Measurements from ENCODE around the gene LVRN.
"Not testable (repeated sequence)": the region's sequence is repeated elsewhere in the genome, so short reads cannot be mapped to it uniquely, and the experiment has no call there.

DNA sequence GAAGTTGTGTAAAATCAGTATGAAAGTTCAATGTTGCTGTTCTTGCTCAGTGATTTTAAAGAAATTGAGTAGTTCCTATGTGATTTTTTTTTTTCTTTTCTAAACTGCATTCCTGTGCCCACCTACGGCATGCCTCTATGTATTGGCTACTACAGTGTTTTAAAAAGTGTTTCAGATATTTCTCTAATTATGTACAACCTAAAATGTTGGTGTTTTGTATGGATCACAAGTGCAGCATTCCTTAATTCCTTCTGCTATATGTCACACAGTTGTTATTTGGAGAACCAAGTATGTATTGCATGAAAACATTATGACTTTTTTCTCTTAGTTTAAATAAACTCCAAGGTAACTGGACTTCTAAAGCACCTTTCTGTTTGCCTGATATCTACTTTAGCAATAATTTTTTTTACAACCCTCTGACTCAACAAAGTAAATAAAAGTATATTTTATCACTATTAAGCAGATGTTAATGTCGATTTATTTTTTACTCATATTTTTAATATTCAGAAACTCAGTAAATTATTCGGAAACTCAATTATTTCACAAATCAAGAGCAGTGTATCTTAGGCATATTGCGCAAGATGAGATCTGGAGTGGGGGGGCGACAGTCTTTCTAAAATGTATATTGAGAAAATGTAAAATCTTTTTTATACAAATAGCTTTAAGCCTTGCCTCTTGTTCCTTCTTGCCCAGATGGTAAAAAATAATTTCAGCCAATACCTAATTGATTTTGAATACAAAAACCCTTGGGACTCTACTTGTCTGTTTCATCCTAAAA, 48.5 kb upstream of the LVRN start:
- TF ChIP-seq, protein P1, sequence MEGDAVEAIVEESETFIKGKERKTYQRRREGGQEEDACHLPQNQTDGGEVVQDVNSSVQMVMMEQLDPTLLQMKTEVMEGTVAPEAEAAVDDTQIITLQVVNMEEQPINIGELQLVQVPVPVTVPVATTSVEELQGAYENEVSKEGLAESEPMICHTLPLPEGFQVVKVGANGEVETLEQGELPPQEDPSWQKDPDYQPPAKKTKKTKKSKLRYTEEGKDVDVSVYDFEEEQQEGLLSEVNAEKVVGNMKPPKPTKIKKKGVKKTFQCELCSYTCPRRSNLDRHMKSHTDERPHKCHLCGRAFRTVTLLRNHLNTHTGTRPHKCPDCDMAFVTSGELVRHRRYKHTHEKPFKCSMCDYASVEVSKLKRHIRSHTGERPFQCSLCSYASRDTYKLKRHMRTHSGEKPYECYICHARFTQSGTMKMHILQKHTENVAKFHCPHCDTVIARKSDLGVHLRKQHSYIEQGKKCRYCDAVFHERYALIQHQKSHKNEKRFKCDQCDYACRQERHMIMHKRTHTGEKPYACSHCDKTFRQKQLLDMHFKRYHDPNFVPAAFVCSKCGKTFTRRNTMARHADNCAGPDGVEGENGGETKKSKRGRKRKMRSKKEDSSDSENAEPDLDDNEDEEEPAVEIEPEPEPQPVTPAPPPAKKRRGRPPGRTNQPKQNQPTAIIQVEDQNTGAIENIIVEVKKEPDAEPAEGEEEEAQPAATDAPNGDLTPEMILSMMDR (conservative IDR thresholded peaks at IDR 0.05; ENCODE audit: low read depth in 2 of 2), result not testable (repeated sequence)
- not testable (repeated sequence) for TF ChIP-seq EZH2 (IDR thresholded peaks at IDR 0.05; ENCODE audit: low read depth, unreplicated experiment); ZNF114 (CRISPR knock-in tag; IDR thresholded peaks at IDR 0.05); POLR2AphosphoS5 (IDR thresholded peaks at IDR 0.05; ENCODE audit: low read depth); EZH2phosphoT487 (IDR thresholded peaks at IDR 0.05; ENCODE audit: unreplicated experiment); REST (IDR thresholded peaks at IDR 0.05; ENCODE audit: unreplicated experiment); STAT1 (IDR thresholded peaks at IDR 0.05; ENCODE audit: unreplicated experiment); ETS1 (IDR thresholded peaks at IDR 0.05); NANOG (IDR thresholded peaks at IDR 0.05; ENCODE audit: borderline replicate concordance); CREB1 (CRISPR knock-in tag; IDR thresholded peaks at IDR 0.05; ENCODE audit: low read depth); JUNB (IDR thresholded peaks at IDR 0.05; ENCODE audit: unreplicated experiment)
